Activated CD4-positive, alpha-beta memory T cell treated with anti-CD3 and anti-CD28 coated beads, Interleukin-2, amount 10 ng/mL, durations not matched to agents 7 days and 5 days (primary cell): ENCODE data around the gene PRKAB1. TPM values are rescaled to one million over a fixed set of nuclear protein-coding genes. Genes with fewer than 3 reads are reported as not detected.

Experiments used
- CTCF ChIA-PET: fragments of 350-600 bp; sonication (Branson Sonifier 250); formaldehyde crosslinking; loops from one replicate; lab custom pipeline; 2021; ENCODE audit warnings: antibody characterized with exemption, inconsistent platforms; lab: Charles Lee
- POLR2A ChIA-PET: fragments of 350-600 bp; sonication (Branson Sonifier 250); formaldehyde crosslinking; loops from one replicate; lab custom pipeline; 2021; ENCODE audit warnings: antibody characterized with exemption; lab: Charles Lee
- DNase-seq: peaks from one replicate; pipeline ENCODE4 v3.0.0-alpha.2; 2020
- H3K27ac Mint-ChIP-seq: one replicate; pipeline ENCODE4 v1.8.0; 2021; ENCODE audit warnings: mild to moderate bottlenecking, mixed read lengths
- H3K27me3 Mint-ChIP-seq: one replicate; pipeline ENCODE4 v1.8.0; 2021; ENCODE audit warnings: mixed read lengths
- H3K36me3 Mint-ChIP-seq: one replicate; pipeline ENCODE4 v1.8.0; 2021; ENCODE audit warnings: low read depth, mixed read lengths
- H3K4me1 Mint-ChIP-seq: one replicate; pipeline ENCODE4 v1.8.0; 2021; ENCODE audit warnings: mixed read lengths
- H3K4me3 Mint-ChIP-seq: one replicate; pipeline ENCODE4 v1.8.0; 2021; ENCODE audit warnings: mild to moderate bottlenecking, mixed read lengths
- H3K9me3 Mint-ChIP-seq: one replicate; pipeline ENCODE4 v1.8.0; 2021; ENCODE audit warnings: mixed read lengths
- total RNA-seq, 2 experiments: library from RNA; stranded (reverse); gene quantifications; one replicate each; pipeline ENCODE4 v1.2.3, GENCODE V29; 2021

Gene PRKAB1
- total RNA-seq, 2 experiments from 2014 or later, result 37.5 to 39.8 TPM

- Mint-ChIP-seq H3K27ac (no peak overlapping the region), H3K9me3 (no peaks in the 10 kb centered on the region), H3K4me3 (no peak overlapping the region), H3K4me1 (peaks cover 11% of the 10 kb centered on the region), H3K27me3 (no peaks in the 10 kb centered on the region), H3K36me3 (peaks cover 56% of the 10 kb centered on the region)
- ChIA-PET POLR2A (no interaction called here), CTCF (no interaction called here)
- DNase-seq, result no peak
Observed at GRCh38 chr12:119729871-119730270, 61.9 kb downstream of the PRKAB1 start.

GRCh38 chr12:119730381-119730780 lies 62.4 kb downstream of the PRKAB1 start:
- Mint-ChIP-seq H3K27me3 (no peaks in the 10 kb centered on the region), H3K27ac (no peak overlapping the region), H3K36me3 (peaks cover 56% of the 10 kb centered on the region), H3K4me1 (peaks cover 11% of the 10 kb centered on the region), H3K9me3 (no peaks in the 10 kb centered on the region), H3K4me3 (no peak overlapping the region)
- ChIA-PET CTCF (no interaction called here), POLR2A (no interaction called here)
- no peak for DNase-seq

Other genes starting within 250 kb of the PRKAB1 start
- not detected for gene TMEM233, start 74.4 kb upstream of the PRKAB1 start, total RNA-seq
- 100 to 1,000 TPM in 1 of 2 experiments, 10 to 100 TPM in 1; 92.8 to 100 TPM for gene CIT, start 209.2 kb downstream of the PRKAB1 start, total RNA-seq